PC-9 (cell line): ENCODE measurements around the gene SLC22A31. TPM values are rescaled to one million over a fixed set of nuclear protein-coding genes. Genes with fewer than 3 reads are reported as not detected.
A peak's percentile ranks its signal among the peaks of the same experiment; 100 is the strongest.

ENCODE experiments used
- BruUV-seq: library from RNA; stranded (reverse); fragments of 400-500 nt; replicated peaks from 2 replicates; lab custom pipeline; 2021; lab: Mats Ljungman, UMichigan
- CTCF ChIA-PET: fragments of 300-600 bp; sonication (Branson Sonifier 250); formaldehyde crosslinking; loops from one replicate; lab custom pipeline; 2022; ENCODE audit warnings: antibody characterized with exemption; lab: Charles Lee
- POLR2A ChIA-PET: fragments of 300-600 bp; sonication (Branson Sonifier 250); formaldehyde crosslinking; loops from one replicate; lab custom pipeline; 2022; ENCODE audit warnings: antibody characterized with exemption; ENCODE audit not compliant: unreplicated experiment; lab: Charles Lee
- DNase-seq, 2 experiments: peaks; one replicate each; pipeline versions ENCODE4 v3.0.0 to v3.0.0-alpha.2; 2015 to 2022; ENCODE audit warnings: mixed read lengths in 1 of 2
- H2AFZ ChIP-seq: fragments of 200-600 bp; sonication (generic); 2 replicates; pipeline ENCODE4 v1.8.1; 2017; ENCODE audit warnings: antibody characterized with exemption
- H3F3A ChIP-seq: fragments of 200-600 bp; sonication (generic); 2 replicates; pipeline ENCODE4 v1.8.1; 2017; ENCODE audit warnings: antibody characterized with exemption, mild to moderate bottlenecking, low read depth; ENCODE audit not compliant: insufficient read depth
- H3K27ac ChIP-seq: fragments of 200-600 bp; sonication (generic); 2 replicates; pipeline ENCODE4 v1.6.1; 2016; ENCODE audit warnings: mixed run types
- H3K27me3 ChIP-seq: fragments of 200-600 bp; sonication (generic); 2 replicates; pipeline ENCODE4 v1.6.1; 2016; ENCODE audit warnings: low read depth, mixed run types; ENCODE audit not compliant: insufficient read depth
- H3K36me3 ChIP-seq: fragments of 200-600 bp; sonication (generic); 2 replicates; pipeline ENCODE4 v1.6.1; 2016; ENCODE audit warnings: low read depth, mixed run types
- H3K4me1 ChIP-seq: fragments of 200-600 bp; sonication (generic); replicated peaks from 2 replicates; pipeline ENCODE4 v1.6.1; 2016; ENCODE audit warnings: mixed run types; ENCODE audit not compliant: insufficient read depth
- H3K4me2 ChIP-seq: fragments of 200-600 bp; sonication (generic); 2 replicates; pipeline ENCODE4 v1.6.1; 2017; ENCODE audit warnings: mixed run types
- H3K4me3 ChIP-seq: fragments of 200-600 bp; sonication (generic); 2 replicates; pipeline ENCODE4 v1.6.1; 2016; ENCODE audit warnings: mixed run types
- H3K79me2 ChIP-seq: fragments of 200-600 bp; sonication (generic); 2 replicates; pipeline ENCODE4 v1.6.1; 2017; ENCODE audit warnings: low read depth, mixed run types
- H3K9me2 ChIP-seq: fragments of 200-600 bp; sonication (generic); 2 replicates; pipeline ENCODE4 v1.8.1; 2017; ENCODE audit warnings: mild to moderate bottlenecking; ENCODE audit not compliant: insufficient read depth
- H3K9me3 ChIP-seq: fragments of 200-600 bp; sonication (generic); 2 replicates; pipeline ENCODE4 v1.8.1; 2016; ENCODE audit warnings: low read depth; ENCODE audit not compliant: insufficient read depth
- H4K20me1 ChIP-seq: fragments of 200-600 bp; sonication (generic); 2 replicates; pipeline ENCODE4 v1.8.1; 2017; ENCODE audit not compliant: insufficient read depth
- CTCF ChIP-seq: fragments of 200-600 bp; sonication (generic); conservative IDR thresholded peaks from 2 replicates; pipeline ENCODE4 v1.6.1; 2017; ENCODE audit warnings: mixed run types, antibody characterized with exemption, mild to moderate bottlenecking, moderate library complexity
- EZH2 ChIP-seq: fragments of 200-600 bp; sonication (generic); IDR thresholded peaks from 2 replicates; pipeline ENCODE4 v1.8.0; 2017; ENCODE audit warnings: antibody characterized with exemption, low read depth
- intact Hi-C: fragments of 100-400 bp; cut with micrococcal nuclease; formaldehyde crosslinking; loops from one replicate; pipeline ENCODE4 v1.10.0; 2022; ENCODE audit not compliant: unreplicated experiment
- total RNA-seq: library from RNA; stranded (reverse); gene quantifications from 2 replicates; pipeline ENCODE4 v1.2.3, GENCODE V29; 2021

Gene SLC22A31
- total RNA-seq, 1 experiment from 2014 or later = 2.5 TPM

GRCh38 chr16:89170346-89171215 is 29.8 kb downstream of the SLC22A31 start:
- POLR2A ChIA-PET = interaction anchor here (0.6 to 0.7 kb wide), 5 partner anchors 21 to 359 kb away, joined by 3 to 14 read pairs (median 6); partner anchors contain the start of gene APRT
- Histone ChIP-seq H2AFZ (no peak overlapping the region), H3K4me3 (peak overlapping the region; percentile 46; the same call in 1 of the 2 replicates), H3K36me3 (no peaks in the 10 kb centered on the region), H3K9me3 (no peaks in the 10 kb centered on the region), H4K20me1 (no peaks in the 10 kb centered on the region; the same call in 1 of the 2 replicates), H3K27me3 (peaks cover 32% of the 10 kb centered on the region), H3K79me2 (no peaks in the 10 kb centered on the region), H3F3A (peaks cover 11% of the 10 kb centered on the region; the same call in 1 of the 2 replicates), H3K27ac (no peak overlapping the region), H3K9me2 (no peaks in the 10 kb centered on the region), H3K4me1 (peaks cover 11% of the 10 kb centered on the region), H3K4me2 (peak overlapping the region; percentile 75)
- intact Hi-C loops = loop anchor here (1.0 to 10.0 kb wide), 2 partner anchors 46 to 716 kb away; partner anchors contain the start of gene ZFPM1
- TF ChIP-seq EZH2 = no peak
- no peak; the same call in 1 of the 2 replicates for TF ChIP-seq CTCF
- peak; percentile 58 to 73 for DNase-seq
- no TSS peak for BruUV-seq
- CTCF ChIA-PET = interaction anchor here (0.6 kb wide), 1 partner anchor 705 kb away, joined by 14 read pairs; no protein-coding TSS in a partner anchor

- Histone ChIP-seq H3K4me2 (no peak overlapping the region), H3K36me3 (no peaks in the 10 kb centered on the region), H2AFZ (no peak overlapping the region), H3K9me3 (no peaks in the 10 kb centered on the region), H3K27ac (no peak overlapping the region), H3F3A (peaks cover 11% of the 10 kb centered on the region; the same call in 1 of the 2 replicates), H3K4me3 (no peak overlapping the region), H4K20me1 (no peaks in the 10 kb centered on the region; the same call in 1 of the 2 replicates), H3K79me2 (no peaks in the 10 kb centered on the region), H3K9me2 (no peaks in the 10 kb centered on the region), H3K27me3 (peaks cover 26% of the 10 kb centered on the region), H3K4me1 (peaks cover 11% of the 10 kb centered on the region)
- CTCF ChIA-PET = no interaction called here
- no TSS peak for BruUV-seq
- TF ChIP-seq CTCF (no peak), EZH2 (no peak)
- POLR2A ChIA-PET = no interaction called here
- intact Hi-C loops = loop anchor here (1.0 to 10.0 kb wide), 4 partner anchors 47 to 715 kb away; partner anchors contain the start of gene ZFPM1
- DNase-seq = no peak
Measured at GRCh38 chr16:89169778-89170177, 30.6 kb downstream of the SLC22A31 start.

- ChIA-PET CTCF (no interaction called here), POLR2A (no interaction called here)
- Histone ChIP-seq H3K27me3 (peaks cover 16% of the 10 kb centered on the region), H3K9me3 (no peaks in the 10 kb centered on the region), H3K36me3 (no peaks in the 10 kb centered on the region), H3K4me3 (no peak overlapping the region), H3K4me1 (peaks cover 11% of the 10 kb centered on the region), H2AFZ (no peak overlapping the region), H3K27ac (no peak overlapping the region), H3K79me2 (no peaks in the 10 kb centered on the region), H3F3A (peaks cover 11% of the 10 kb centered on the region; the same call in 1 of the 2 replicates), H4K20me1 (no peaks in the 10 kb centered on the region; the same call in 1 of the 2 replicates), H3K4me2 (no peak overlapping the region), H3K9me2 (no peaks in the 10 kb centered on the region)
- intact Hi-C loops = loop anchor here (5.0 kb wide), 2 partner anchors 226 to 431 kb away; no protein-coding TSS in a partner anchor
- no TSS peak for BruUV-seq
- no peak for DNase-seq
- TF ChIP-seq CTCF = no peak
- TF ChIP-seq EZH2 = no peak
Measured at GRCh38 chr16:89168381-89169189, 31.8 kb downstream of the SLC22A31 start.
